ENCODE data around the gene C19orf67. TPM values are rescaled to one million over a fixed set of nuclear protein-coding genes. Genes with fewer than 3 reads are reported as not detected.
A peak's percentile ranks its signal among the peaks of the same experiment; 100 is the strongest.

C19orf67 gene
- total RNA-seq, 1 experiment from 2014 or later = 0.39 TPM

DNA sequence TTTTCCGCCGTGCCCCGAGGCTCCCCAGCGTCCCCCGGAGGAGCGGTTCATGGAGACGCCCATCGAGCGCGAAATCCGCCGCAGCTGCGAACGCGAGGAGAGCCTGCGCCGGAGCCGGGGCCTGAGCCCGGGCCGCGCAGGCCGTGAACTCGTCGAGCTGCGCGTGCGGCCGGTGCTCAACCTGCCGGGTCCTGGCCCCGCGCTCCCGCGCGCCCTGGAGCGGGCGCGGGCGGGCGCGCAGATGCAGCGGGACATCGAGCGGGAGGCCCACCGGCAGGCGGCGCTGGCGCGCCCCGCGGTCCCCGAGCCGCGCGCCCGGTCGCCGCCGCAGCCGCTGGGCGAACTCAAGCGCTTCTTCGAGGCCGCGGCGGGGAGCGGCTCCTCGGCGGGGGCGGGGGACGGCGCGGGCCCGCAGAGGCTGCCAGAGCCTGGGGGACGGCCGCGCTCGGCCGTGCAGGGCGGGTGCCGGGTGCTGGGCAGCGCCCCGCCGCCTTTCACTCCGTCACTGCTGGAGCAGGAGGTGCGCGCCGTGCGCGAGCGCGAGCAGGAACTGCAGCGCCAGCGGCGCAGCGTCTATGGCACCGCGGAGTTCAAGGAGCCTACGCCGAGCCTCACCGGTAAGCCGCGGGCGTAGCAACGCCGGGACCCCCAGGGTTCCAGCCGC, 12.2 kb downstream of the C19orf67 start:
- H3K4me1 Mint-ChIP-seq = peaks cover 7 to 12% of the 10 kb centered on the region in 2 experiments; a peak in 3 of 4 replicates
- no peak overlapping the region for H2BK15ac ChIP-seq (ENCODE audit: low read depth, low read length)
- H4K5ac ChIP-seq (ENCODE audit: insufficient read length, low read depth, low read length) = no peak overlapping the region
- H4K91ac ChIP-seq (ENCODE audit: insufficient read length, low read depth, low read length) = no peak overlapping the region
- H3K9me3 ChIP-seq (ENCODE audit: control insufficient read depth, low read depth, low read length) = no peaks in the 10 kb centered on the region
- H4K20me1 ChIP-seq (ENCODE audit: control insufficient read depth, insufficient read depth, insufficient read length) = no peaks in the 10 kb centered on the region
- H2BK20ac ChIP-seq (ENCODE audit: low read depth, low read length, poor library complexity, severe bottlenecking) = no peak overlapping the region
- peak; percentile 73 for DNase-seq
- no peak overlapping the region for H3K56ac ChIP-seq (ENCODE audit: insufficient read length, low read depth, low read length)
- no peak overlapping the region for H3K23ac ChIP-seq (ENCODE audit: insufficient read length, low read depth, low read length)
- TF ChIP-seq, protein P1, sequence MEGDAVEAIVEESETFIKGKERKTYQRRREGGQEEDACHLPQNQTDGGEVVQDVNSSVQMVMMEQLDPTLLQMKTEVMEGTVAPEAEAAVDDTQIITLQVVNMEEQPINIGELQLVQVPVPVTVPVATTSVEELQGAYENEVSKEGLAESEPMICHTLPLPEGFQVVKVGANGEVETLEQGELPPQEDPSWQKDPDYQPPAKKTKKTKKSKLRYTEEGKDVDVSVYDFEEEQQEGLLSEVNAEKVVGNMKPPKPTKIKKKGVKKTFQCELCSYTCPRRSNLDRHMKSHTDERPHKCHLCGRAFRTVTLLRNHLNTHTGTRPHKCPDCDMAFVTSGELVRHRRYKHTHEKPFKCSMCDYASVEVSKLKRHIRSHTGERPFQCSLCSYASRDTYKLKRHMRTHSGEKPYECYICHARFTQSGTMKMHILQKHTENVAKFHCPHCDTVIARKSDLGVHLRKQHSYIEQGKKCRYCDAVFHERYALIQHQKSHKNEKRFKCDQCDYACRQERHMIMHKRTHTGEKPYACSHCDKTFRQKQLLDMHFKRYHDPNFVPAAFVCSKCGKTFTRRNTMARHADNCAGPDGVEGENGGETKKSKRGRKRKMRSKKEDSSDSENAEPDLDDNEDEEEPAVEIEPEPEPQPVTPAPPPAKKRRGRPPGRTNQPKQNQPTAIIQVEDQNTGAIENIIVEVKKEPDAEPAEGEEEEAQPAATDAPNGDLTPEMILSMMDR (conservative IDR thresholded peaks at IDR 0.05) = no peak; the same call in 2 of the 3 replicates
- no peak overlapping the region for H2AK5ac ChIP-seq (ENCODE audit: insufficient read length, low read length)
- H3K4me1 ChIP-seq (ENCODE audit: insufficient read depth, low read length) = no peaks in the 10 kb centered on the region
- peaks cover 14% of the 10 kb centered on the region; the same call in 1 of the 2 replicates for H3K27me3 ChIP-seq (ENCODE audit: insufficient read depth, low read length)
- no peaks in the 10 kb centered on the region; a peak in 1 of 5 replicates for H3K9me3 Mint-ChIP-seq
- H3K79me2 ChIP-seq (ENCODE audit: insufficient read depth, low read length) = no peaks in the 10 kb centered on the region
- peak overlapping the region; percentile 73 to 86 for H3K4me3 Mint-ChIP-seq
- H3K27ac ChIP-seq (ENCODE audit: insufficient read length, low read depth, low read length) = no peak overlapping the region
- no peak overlapping the region for H3K18ac ChIP-seq (ENCODE audit: insufficient read length, low read depth, low read length)
- H3K27ac Mint-ChIP-seq = no peak overlapping the region
- peaks cover 21% of the 10 kb centered on the region for H3K23me2 ChIP-seq (ENCODE audit: insufficient read length, low read depth, low read length, poor library complexity, severe bottlenecking)
- no peak overlapping the region for H2AFZ ChIP-seq (ENCODE audit: low read length)
- no peaks in the 10 kb centered on the region for H3K36me3 Mint-ChIP-seq (ENCODE audit: insufficient read depth in 1 of 3, low read depth in 3 of 3)
- peaks cover 70% of the 10 kb centered on the region for H3K27me3 Mint-ChIP-seq (ENCODE audit: low read depth)
- WGBS (ENCODE audit: extremely low coverage, insufficient read length, low lambda C conversion rate) = no CpG with 5 or more reads among the region's 106 CpGs
- no peak overlapping the region for H4K8ac ChIP-seq (replicated peaks; ENCODE audit: insufficient read length, low read depth, low read length)
- H3K9ac ChIP-seq (ENCODE audit: extremely low read depth, insufficient read length, low read length) = no peak overlapping the region
- H3K4me2 ChIP-seq (ENCODE audit: insufficient read depth, insufficient read length, low read length) = peak overlapping the region; percentile 70
- H2BK5ac ChIP-seq (ENCODE audit: insufficient read length, low read length) = no peak overlapping the region
- H3K14ac ChIP-seq (ENCODE audit: insufficient read depth, low read length) = no peak overlapping the region; the same call in 1 of the 2 replicates
- no peak overlapping the region for H2BK12ac ChIP-seq (ENCODE audit: insufficient read length, low read depth, low read length)
- no peak overlapping the region for H2BK120ac ChIP-seq (ENCODE audit: low read depth, low read length, poor library complexity, severe bottlenecking)
- H3K4ac ChIP-seq (ENCODE audit: low read depth, low read length) = no peak overlapping the region
- no peaks in the 10 kb centered on the region for H3K79me1 ChIP-seq (ENCODE audit: insufficient read depth, low read depth, low read length, poor library complexity, severe bottlenecking)
- H3T11ph ChIP-seq (ENCODE audit: low read length) = no peak overlapping the region

Measured in H9 (cell line).